Measurements from ENCODE around the gene DHRSX. TPM values are rescaled to one million over a fixed set of nuclear protein-coding genes. Genes with fewer than 3 reads are reported as not detected.
"Not testable (repeated sequence)": the region's sequence is repeated elsewhere in the genome, so short reads cannot be mapped to it uniquely, and the experiment has no call there.

Gene DHRSX
- total RNA-seq, 1 donor from 2014 or later: 16.1 TPM

- not testable (repeated sequence) for DNase-seq (ENCODE audit: low spot score)
Observed at GRCh38 chrX:2519638-2520037, 18.9 kb upstream of the DHRSX start.

GRCh38 chrX:2517055-2517454, 16.3 kb upstream of the DHRSX start:
- no peak for DNase-seq (ENCODE audit: low spot score)

GRCh38 chrX:2516623-2517022, 15.8 kb upstream of the DHRSX start:
- DNase-seq (ENCODE audit: low spot score): no peak

GRCh38 chrX:2514131-2514530, 13.4 kb upstream of the DHRSX start:
- no peak for DNase-seq (ENCODE audit: low spot score)

- no peak for DNase-seq (ENCODE audit: low spot score)
Observed at GRCh38 chrX:2513121-2513664, 12.4 kb upstream of the DHRSX start.

GRCh38 chrX:2512501-2512900, 11.7 kb upstream of the DHRSX start:
- no peak for DNase-seq (ENCODE audit: low spot score)

- no peak for DNase-seq (ENCODE audit: low spot score)
Observed at GRCh38 chrX:2511326-2511725, 10.6 kb upstream of the DHRSX start.

- DNase-seq (ENCODE audit: low spot score): no peak
Observed at GRCh38 chrX:2508648-2509335, 8.0 kb upstream of the DHRSX start.

- DNase-seq (ENCODE audit: low spot score): no peak
Observed at GRCh38 chrX:2507904-2508627, 7.3 kb upstream of the DHRSX start.

- DNase-seq (ENCODE audit: low spot score): no peak
Observed at GRCh38 chrX:2507196-2507595, 6.4 kb upstream of the DHRSX start.

GRCh38 chrX:2505341-2505740, 4.6 kb upstream of the DHRSX start:
- not testable (repeated sequence) for DNase-seq (ENCODE audit: low spot score)

GRCh38 chrX:2504706-2505332, 4.0 kb upstream of the DHRSX start:
- no peak for DNase-seq (ENCODE audit: low spot score)

GRCh38 chrX:2503591-2504500, 3.1 kb upstream of the DHRSX start:
- DNase-seq (ENCODE audit: low spot score): no peak

- no peak for DNase-seq (ENCODE audit: low spot score)
Observed at GRCh38 chrX:2502668-2503519, 2.1 kb upstream of the DHRSX start.

GRCh38 chrX:2502120-2502667, 1.4 kb upstream of the DHRSX start:
- no peak for DNase-seq (ENCODE audit: low spot score)

GRCh38 chrX:2501559-2502102, 855 bp upstream of the DHRSX start:
- DNase-seq (ENCODE audit: low spot score): no peak

- DNase-seq (ENCODE audit: low spot score): peak; percentile 24
Observed at GRCh38 chrX:2500091-2500802, 529 bp downstream of the DHRSX start.

GRCh38 chrX:2499507-2499906, 1.3 kb downstream of the DHRSX start:
- no peak for DNase-seq (ENCODE audit: low spot score)

- peak; percentile 56 for DNase-seq (ENCODE audit: low spot score)
Observed at GRCh38 chrX:2498781-2499302, 1.9 kb downstream of the DHRSX start.
